Measurements from ENCODE around the gene AKAP3.

AKAP3 gene

GRCh38 chr12:4591180-4591687, 57.6 kb downstream of the AKAP3 start:
- no peak for DNase-seq

- no peak for DNase-seq
These were observed 58.9 kb downstream of the AKAP3 start for GRCh38 chr12:4589941-4590340.

GRCh38 chr12:4588916-4589315, 59.9 kb downstream of the AKAP3 start:
- DNase-seq: no peak

GRCh38 chr12:4587108-4587507, 61.7 kb downstream of the AKAP3 start:
- no peak for DNase-seq

- no peak for DNase-seq
These were observed 62.4 kb downstream of the AKAP3 start for GRCh38 chr12:4586500-4586899.

GRCh38 chr12:4584896-4585295, 64.0 kb downstream of the AKAP3 start:
- DNase-seq: no peak

- DNase-seq: no peak
These were observed 64.6 kb downstream of the AKAP3 start for GRCh38 chr12:4584281-4584680.

- DNase-seq: no peak
These were observed 68.6 kb downstream of the AKAP3 start for GRCh38 chr12:4580281-4580688.

GRCh38 chr12:4579305-4580102, 69.3 kb downstream of the AKAP3 start:
- no peak for DNase-seq

GRCh38 chr12:4572680-4573079, 76.2 kb downstream of the AKAP3 start:
- DNase-seq: no peak

- no peak for DNase-seq
These were observed 79.6 kb downstream of the AKAP3 start for GRCh38 chr12:4569261-4569660.

- no peak for DNase-seq
These were observed 81.6 kb downstream of the AKAP3 start for GRCh38 chr12:4567073-4567881.

- no peak for DNase-seq
These were observed 82.4 kb downstream of the AKAP3 start for GRCh38 chr12:4566474-4566873.
